Activated CD4-positive, CD25-positive, alpha-beta regulatory T cell treated with anti-CD3 and anti-CD28 coated beads, Interleukin-2, amount 50 U/mL, for 16 hours (primary cell): ENCODE results near the gene OBP2B.

Experiments
- DNase-seq: peaks from one replicate; pipeline ENCODE4 v3.0.0-alpha.2; 2020; ENCODE audit warnings: low read depth, low spot score

OBP2B gene

DNA sequence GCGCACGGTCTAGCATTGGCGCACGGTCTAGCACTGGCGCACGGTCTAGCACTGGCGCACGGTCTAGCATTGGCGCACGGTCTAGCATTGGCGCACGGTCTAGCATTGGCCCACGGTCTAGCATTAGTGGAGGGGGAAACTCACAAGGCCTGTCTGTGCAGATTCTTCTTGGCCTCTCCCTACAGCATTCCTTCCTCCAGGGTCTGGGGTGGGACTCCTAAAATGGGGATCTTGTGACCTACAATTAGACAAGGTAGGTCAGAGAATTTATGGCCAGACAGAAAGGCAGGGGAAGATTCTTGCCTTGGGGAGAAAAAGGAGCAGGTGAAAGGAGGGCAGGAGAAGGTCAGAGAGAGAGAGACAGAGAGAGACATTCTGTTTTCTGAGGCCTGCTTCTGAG lies 39.9 kb downstream of the OBP2B start:
- DNase-seq: no peak

DNA sequence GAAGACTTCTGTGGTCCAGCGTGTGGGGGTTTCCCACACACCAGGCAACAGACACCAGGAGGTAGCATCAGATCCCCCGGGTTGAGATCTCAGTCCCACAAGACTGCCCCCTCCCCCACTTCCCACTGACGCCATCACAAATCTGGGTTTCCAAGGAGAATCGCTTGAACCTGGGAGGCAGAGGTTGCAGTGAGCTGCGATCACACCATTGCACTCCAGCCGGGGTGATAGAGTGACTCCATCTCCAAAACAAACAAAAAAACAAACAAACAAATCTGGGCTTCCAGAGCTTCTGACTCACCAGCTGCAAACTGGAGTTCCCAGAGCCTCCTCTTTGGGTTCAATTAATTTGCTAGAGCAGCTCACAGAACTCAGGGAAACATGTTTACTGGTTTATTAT lies 40.6 kb downstream of the OBP2B start:
- DNase-seq: no peak

GRCh38 chr9:133167769-133168168 lies 41.3 kb downstream of the OBP2B start:
- no peak for DNase-seq

GRCh38 chr9:133167096-133167730 lies 41.8 kb downstream of the OBP2B start:
- DNase-seq: no peak

- DNase-seq: no peak
Measured at GRCh38 chr9:133166392-133166791, 42.7 kb downstream of the OBP2B start.

GRCh38 chr9:133165452-133165730 lies 43.7 kb downstream of the OBP2B start:
- no peak for DNase-seq

DNA sequence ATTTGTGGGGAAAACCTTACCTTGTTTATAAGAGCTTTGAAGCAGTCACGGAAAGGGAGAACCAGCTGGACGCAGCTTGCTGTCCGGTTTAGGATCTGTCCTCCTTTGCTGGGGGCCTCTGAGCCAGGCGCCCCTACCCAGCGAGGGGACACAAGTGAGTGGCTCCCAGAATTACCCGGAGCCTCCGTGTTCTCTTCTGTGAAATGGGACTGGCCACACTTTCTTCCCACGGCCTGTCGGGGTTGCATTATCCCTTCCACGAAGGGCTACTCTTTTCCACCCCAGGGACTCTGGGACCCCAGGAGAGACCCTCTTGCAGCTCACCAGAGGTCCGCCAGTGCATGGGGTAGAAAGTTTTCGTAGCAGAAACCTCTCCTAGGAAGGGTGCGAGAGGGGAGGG lies 44.9 kb downstream of the OBP2B start:
- DNase-seq: no peak

DNA sequence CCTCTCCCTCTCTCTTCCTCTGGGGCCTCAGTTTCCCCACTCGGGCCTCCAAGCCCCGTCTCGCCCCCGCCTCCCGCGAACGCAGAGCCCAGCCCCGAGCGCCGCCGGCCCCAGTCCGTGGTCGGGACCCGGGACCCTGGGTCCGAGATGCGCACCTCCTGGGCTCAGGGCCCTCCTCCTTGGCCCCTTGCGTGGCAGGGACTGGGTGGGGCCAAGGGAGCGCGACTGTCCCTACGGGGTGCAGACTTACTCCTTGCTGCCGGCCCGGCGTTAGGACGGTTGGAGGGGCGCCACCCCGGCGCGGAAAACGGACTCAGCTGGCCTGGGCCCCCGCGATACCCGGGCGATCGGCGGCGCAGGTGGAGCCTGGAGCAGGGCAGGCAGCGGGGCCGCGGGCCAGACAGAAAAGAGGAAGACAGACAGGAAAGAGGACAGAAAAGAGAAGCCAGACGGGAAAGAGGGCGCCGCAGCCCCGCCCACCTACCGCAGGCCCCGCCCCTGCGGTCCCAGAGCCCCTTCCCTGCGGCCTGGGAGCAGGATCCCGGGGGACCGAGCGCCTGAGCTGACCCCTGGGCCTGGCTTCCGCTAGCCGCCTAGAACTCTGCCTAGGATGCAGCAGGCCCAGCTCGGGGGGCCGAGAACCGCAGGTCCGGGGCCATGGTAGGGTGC lies 45.4 kb downstream of the OBP2B start, which contains the start of gene GBGT1:
GBGT1 (minus strand) TSS at position 411 of the 669 bp plus-strand sequence. CDS start 1,502 bp downstream, outside the sequence.
- DNase-seq: no peak

- DNase-seq: no peak
Measured at GRCh38 chr9:133162861-133163503, 46.1 kb downstream of the OBP2B start.

DNA sequence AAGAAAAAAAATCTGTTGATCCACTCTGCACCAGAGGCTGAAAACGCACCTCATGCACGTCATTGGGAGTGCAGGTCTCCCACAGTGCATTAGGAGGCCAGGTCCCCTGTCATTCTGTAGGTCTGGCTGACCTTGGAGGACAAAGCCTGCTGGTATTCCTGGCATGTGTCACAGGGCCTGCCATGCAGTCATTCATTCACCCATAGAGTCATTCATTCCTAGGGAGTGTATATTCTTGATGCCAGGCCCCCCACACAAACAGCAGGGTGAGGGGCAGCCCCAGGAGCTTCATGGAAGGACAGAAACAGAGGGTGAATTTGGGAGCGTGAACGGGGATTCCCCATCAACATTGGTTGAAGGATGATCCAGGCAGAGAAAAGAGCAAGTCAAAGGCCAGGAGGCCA lies 47.5 kb downstream of the OBP2B start:
- no peak for DNase-seq

DNA sequence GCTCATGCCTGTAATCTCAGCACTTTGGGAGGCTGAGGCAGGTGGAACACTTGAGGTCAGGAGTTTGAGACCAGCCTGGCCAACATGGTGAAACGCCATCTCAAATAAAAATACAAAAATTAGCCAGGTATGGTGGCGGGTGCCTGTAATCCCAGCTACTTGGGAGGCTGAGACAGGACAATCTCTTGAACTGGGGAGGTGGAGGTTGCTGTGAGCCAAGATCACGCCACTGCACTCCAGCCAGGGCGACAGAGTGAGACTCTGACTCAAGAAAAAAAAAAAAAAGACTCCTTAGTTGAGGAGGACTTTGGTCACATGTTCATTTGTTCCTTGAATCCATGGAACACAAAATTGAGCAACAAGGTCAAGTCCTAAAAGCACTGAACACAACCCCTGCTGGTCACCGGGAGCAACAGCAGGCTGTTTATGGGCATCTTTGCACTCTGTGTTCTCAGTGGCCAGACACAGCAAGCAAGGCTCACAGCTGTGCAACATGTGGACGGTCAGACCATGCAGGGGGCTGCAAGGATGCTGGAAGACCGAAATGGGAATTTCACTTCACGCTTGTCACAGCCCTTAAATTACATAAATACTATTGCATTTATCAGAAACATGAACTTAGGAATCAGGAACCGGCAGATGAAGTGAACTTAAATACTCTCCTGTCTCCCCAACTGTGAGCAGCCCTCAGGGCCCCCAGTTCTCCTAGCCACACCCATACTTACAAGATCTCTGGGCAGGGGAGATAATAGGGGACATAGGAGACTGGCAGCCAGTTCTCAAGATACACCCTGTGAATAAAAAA lies 48.1 kb downstream of the OBP2B start:
- no peak for DNase-seq

GRCh38 chr9:133158695-133159094 lies 50.4 kb downstream of the OBP2B start:
- DNase-seq: no peak
